Right lobe of liver (tissue), 6 donors: ENCODE results near the gene MAP3K3. TPM values are rescaled to one million over a fixed set of nuclear protein-coding genes. Genes with fewer than 3 reads are reported as not detected.

Experiments
- ATAC-seq, 4 donors: fragments of 200-7000 bp; cut with Tn5 transposase; one replicate each; pipeline ENCODE4 v1.9.1; 2020; ENCODE audit warnings: mild to moderate bottlenecking in 4 of 4, moderate library complexity in 4 of 4
- DNase-seq, 3 donors: peaks; one replicate each; pipeline ENCODE4 v3.0.0-alpha.2; 2020
- H3K27ac ChIP-seq, 3 donors: fragments of 200-600 bp; one replicate each; pipeline ENCODE4 v1.8.0; 2022
- H3K27me3 ChIP-seq, 2 donors: fragments of 200-600 bp; one replicate each; pipeline ENCODE4 v1.8.0; 2022
- H3K36me3 ChIP-seq, 4 donors: fragments of 200-600 bp; sonication (generic) in 1 of 4; one replicate each; pipeline versions ENCODE4 v1.5.1 to v1.8.0; 2017 to 2022; ENCODE audit warnings: control low read depth in 1 of 4
- H3K4me1 ChIP-seq, 4 donors: fragments of 200-600 bp; sonication (generic) in 1 of 4; one replicate each; pipeline versions ENCODE4 v1.5.1 to v1.8.0; 2017 to 2022; ENCODE audit warnings: control low read depth in 1 of 4
- H3K4me3 ChIP-seq, 3 donors: fragments of 200-600 bp; one replicate each; pipeline ENCODE4 v1.8.0; 2022
- H3K9me3 ChIP-seq, 4 donors: fragments of 200-600 bp; sonication (generic) in 1 of 4; one replicate each; pipeline versions ENCODE4 v1.5.1 to v1.8.0; 2017 to 2022; ENCODE audit warnings: control low read depth in 1 of 4
- CTCF ChIP-seq, 4 donors: fragments of 200-600 bp in 3 of 4; fragments of 450-650 bp in 1 of 4; IDR thresholded peaks; one replicate each; pipeline versions ENCODE4 v1.5.1 to v1.8.0; 2016 to 2022; ENCODE audit warnings: antibody characterized with exemption in 4 of 4, mild to moderate bottlenecking in 2 of 4
- POLR2A ChIP-seq: fragments of 450-650 bp; IDR thresholded peaks from one replicate; pipeline ENCODE4 v1.6.1; 2017; ENCODE audit warnings: antibody characterized with exemption, mild to moderate bottlenecking
- WGBS: methylation state at CpG from one replicate; pipeline ENCODE4 v1.1.6; 2018; ENCODE audit warnings: low coverage, low lambda C conversion rate; ENCODE audit not compliant: insufficient coverage; ENCODE audit errors: missing lambda C conversion rate; 5-methylcytosine and 5-hydroxymethylcytosine counted together
- intact Hi-C, 2 donors: fragments of 100-400 bp; cut with DNase I; formaldehyde crosslinking; loops; one replicate each; pipeline versions ENCODE4 v1.11.2 to v1.14.1; 2022
- long read RNA-seq: library from polyadenylated mRNA; unstranded; transcript quantifications from one replicate; pipeline ENCODE4 v2.0.0, GENCODE V29; 2019
- total RNA-seq, 6 experiments: library from RNA; depleted of rRNA in 2 of 6; stranded (reverse); fragments of >200 nt in 2 of 6; fragmentation: NEBNext Ultra II Directional in 3 of 6; extraction: Animal tissue kit (Norgen Biotek cat#: 25700) in 3 of 6; gene quantifications; one replicate each; pipeline versions ENCODE4 v1.1.0 to v1.2.4, GENCODE V29; 2016 to 2023
- donor health status: DM: no; HTN: yes; CAD: no.
- donor health status: DM: no; HTN: no; CAD: no.
- donor health status: DM: no; HTN: no; CAD: no.
- donor health status: DM: no; HTN: yes; CAD: no.
- donor health status: DM: no; HTN: yes; CAD: no.

MAP3K3 gene
- 10 to 100 TPM; 10.6 to 15.8 (median 13.0) TPM for total RNA-seq
- long read RNA-seq, partial matches to known transcripts: 0 of 1 reads
- long read RNA-seq, other reads (novel, unspliced or antisense): 1 of 1 reads

GRCh38 chr17:63621684-63622573 is at the start of gene MAP3K3:
TSS of gene MAP3K3 (plus strand) at chr17:63622417. CDS start at chr17:63622760, 343 bp downstream.
- TF ChIP-seq POLR2A (peak; percentile 79), CTCF (IDR thresholded peaks at IDR 0.05) (peak in 3 of 4 donors; percentile 34 to 45 (median 44))
- DNase-seq: peak; percentile 99 to 100 (median 100)
- H3K4me1 ChIP-seq: peaks cover 0 to 35% (median 7%) of the 10 kb centered on the region in 4 donors
- peak within 1 kb of the TSS; percentile 63 to 84 (median 81) for H3K27ac ChIP-seq
- H3K27me3 ChIP-seq: no peaks in the 10 kb centered on the region
- no peaks in the 10 kb centered on the region for H3K9me3 ChIP-seq
- no peaks in the 10 kb centered on the region for H3K36me3 ChIP-seq
- peak; percentile 89 to 96 (median 94) for ATAC-seq
- intact Hi-C loops: no loop called here
- H3K4me3 ChIP-seq: peak within 1 kb of the TSS; percentile 66 to 86 (median 72)
- WGBS: 0% methylated on average over 9 of the region's 75 CpGs

- WGBS: 86% methylated on average over 5 of the region's 5 CpGs
- intact Hi-C loops: no loop called here
- peak in 1 of 4 donors; percentile 32 for ATAC-seq
Observed at GRCh38 chr17:63573634-63574033, 48.6 kb upstream of the MAP3K3 start.

GRCh38 chr17:63578027-63578768 is 44.0 kb upstream of the MAP3K3 start:
- no peaks in the 10 kb centered on the region for H3K27me3 ChIP-seq
- DNase-seq: no peak
- intact Hi-C loops: no loop called here
- 78% methylated on average over 3 of the region's 7 CpGs for WGBS
- ATAC-seq: no peak
- TF ChIP-seq POLR2A (no peak), CTCF (IDR thresholded peaks at IDR 0.05) (no peak)
- no peaks in the 10 kb centered on the region for H3K4me1 ChIP-seq
- no peak overlapping the region for H3K4me3 ChIP-seq
- peaks cover 0 to 36% (median 2%) of the 10 kb centered on the region in 4 donors for H3K36me3 ChIP-seq
- no peak overlapping the region for H3K27ac ChIP-seq
- H3K9me3 ChIP-seq: no peaks in the 10 kb centered on the region

More at GRCh38 chr17:63573634-63574033, 48.6 kb upstream of the MAP3K3 start:
- TF ChIP-seq POLR2A: no peak
- TF ChIP-seq CTCF (IDR thresholded peaks at IDR 0.05): peak; percentile 19 to 37 (median 23)
- H3K4me3 ChIP-seq: no peak overlapping the region
- no peaks in the 10 kb centered on the region for H3K36me3 ChIP-seq
- H3K27ac ChIP-seq: no peak overlapping the region
- no peaks in the 10 kb centered on the region for H3K27me3 ChIP-seq
- no peaks in the 10 kb centered on the region for H3K4me1 ChIP-seq
- DNase-seq: no peak
- H3K9me3 ChIP-seq: no peaks in the 10 kb centered on the region

GRCh38 chr17:63578769-63579111 is 43.5 kb upstream of the MAP3K3 start:
- Histone ChIP-seq H3K4me3 (no peak overlapping the region), H3K36me3 (peaks cover 0 to 41% (median 3%) of the 10 kb centered on the region in 4 donors), H3K4me1 (no peaks in the 10 kb centered on the region), H3K27me3 (no peaks in the 10 kb centered on the region), H3K27ac (no peak overlapping the region), H3K9me3 (no peaks in the 10 kb centered on the region)
- intact Hi-C loops: no loop called here
- ATAC-seq (no peak), DNase-seq (no peak)
- WGBS: 87% methylated on average over 5 of the region's 5 CpGs
- TF ChIP-seq CTCF (IDR thresholded peaks at IDR 0.05): no peak
- no peak for TF ChIP-seq POLR2A
